Fibroblast of skin of scalp (primary cell): ENCODE results near the gene GMPPA.

Source experiments
- DNase-seq: peaks from one replicate; pipeline ENCODE4 v3.0.0-alpha.2; 2013

Gene GMPPA

DNA sequence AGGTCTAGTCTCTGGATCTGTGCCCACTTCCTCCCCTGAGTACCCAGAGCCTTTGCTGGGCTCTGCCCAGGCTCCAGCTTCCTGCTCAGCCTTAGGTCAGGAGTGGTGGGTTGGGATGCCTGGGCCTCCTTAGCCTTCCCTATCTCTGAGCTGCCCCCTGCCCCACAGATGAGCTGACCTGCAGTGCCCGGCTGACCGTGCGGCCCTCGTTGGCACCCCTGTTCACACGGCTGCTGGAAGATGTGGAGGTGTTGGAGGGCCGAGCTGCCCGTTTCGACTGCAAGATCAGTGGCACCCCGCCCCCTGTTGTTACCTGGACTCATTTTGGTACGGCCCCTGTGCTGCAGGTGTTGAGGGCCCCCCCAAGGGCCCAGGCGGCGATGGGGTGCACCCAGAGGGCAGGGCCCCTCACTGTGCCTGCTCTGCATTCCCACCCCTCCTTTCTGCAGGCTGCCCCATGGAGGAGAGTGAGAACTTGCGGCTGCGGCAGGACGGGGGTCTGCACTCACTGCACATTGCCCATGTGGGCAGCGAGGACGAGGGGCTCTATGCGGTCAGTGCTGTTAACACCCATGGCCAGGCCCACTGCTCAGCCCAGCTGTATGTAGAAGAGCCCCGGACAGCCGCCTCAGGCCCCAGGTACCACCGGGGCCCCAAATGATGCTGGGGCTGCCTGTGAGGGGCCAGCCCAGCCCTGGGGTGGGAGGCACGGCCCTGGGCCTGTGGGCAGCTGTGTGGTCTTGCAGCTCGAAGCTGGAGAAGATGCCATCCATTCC lies 30.1 kb upstream of the GMPPA start:
- DNase-seq = no peak

- peak; percentile 66 for DNase-seq
Measured at GRCh38 chr2:219469186-219469724, 29.4 kb upstream of the GMPPA start.

DNA sequence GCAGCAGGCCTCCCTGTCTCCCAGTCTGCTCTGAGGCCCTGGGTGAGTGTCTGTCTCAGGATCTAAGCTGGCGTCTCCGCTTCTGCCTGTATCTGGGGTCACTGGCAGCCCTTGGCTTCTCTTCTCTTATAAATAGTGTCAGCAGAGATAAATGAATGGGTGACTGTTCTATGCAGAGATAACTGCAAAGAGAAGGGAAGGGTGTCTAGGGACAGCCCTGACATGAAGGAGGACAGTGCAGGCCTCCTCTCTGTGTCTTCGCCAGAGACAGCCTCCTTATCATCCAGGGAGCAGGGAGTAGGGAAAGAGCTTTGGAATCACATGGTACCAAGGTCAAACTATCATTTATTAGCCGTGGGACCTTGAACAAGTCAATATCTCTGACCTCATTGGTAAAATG lies 28.3 kb upstream of the GMPPA start:
- no peak for DNase-seq

DNA sequence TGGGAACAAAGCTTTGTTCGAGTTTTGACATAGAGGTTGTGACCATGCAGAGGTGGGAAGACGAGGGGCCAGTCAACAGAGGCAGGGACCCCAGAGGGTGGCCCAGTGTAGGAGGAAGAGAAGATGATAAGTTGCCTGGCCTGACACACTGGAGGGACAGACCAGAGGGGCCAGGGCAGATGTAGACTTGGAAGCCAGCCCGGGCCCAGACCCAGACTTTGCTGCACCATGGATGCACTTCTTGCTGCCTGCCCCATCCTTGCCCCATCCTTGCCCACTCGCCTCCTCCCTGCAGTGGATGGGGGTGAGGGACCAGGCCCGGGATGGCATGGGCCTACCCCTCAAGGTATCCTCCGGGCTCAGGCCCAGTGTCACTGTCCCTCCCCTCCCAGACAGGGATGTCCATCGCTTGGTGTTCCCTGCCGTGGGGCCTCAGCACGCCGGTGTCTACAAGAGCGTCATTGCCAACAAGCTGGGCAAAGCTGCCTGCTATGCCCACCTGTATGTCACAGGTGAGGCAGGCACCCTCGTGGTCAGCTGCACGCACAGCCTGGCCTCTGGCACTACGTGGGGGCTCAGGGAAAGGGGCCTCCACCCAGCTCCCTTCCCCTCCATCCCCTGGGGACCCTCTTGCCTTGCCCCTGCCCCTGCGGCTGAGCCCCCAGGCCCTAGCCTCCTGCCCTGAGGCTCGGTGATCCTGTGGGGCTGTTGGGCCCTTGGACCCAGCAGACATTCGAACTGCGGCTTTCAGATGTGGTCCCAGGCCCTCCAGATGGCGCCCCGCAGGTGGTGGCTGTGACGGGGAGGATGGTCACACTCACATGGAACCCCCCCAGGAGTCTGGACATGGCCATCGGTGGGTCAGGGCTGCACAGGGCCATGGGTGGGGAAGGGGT lies 27.0 kb upstream of the GMPPA start:
- DNase-seq = no peak

GRCh38 chr2:219472629-219473187 lies 26.0 kb upstream of the GMPPA start:
- no peak for DNase-seq

- DNase-seq = no peak
Measured at GRCh38 chr2:219473511-219473910, 25.2 kb upstream of the GMPPA start.

- no peak for DNase-seq
Measured at GRCh38 chr2:219474285-219475060, 24.2 kb upstream of the GMPPA start.

- no peak for DNase-seq
Measured at GRCh38 chr2:219475278-219475677, 23.4 kb upstream of the GMPPA start.

- DNase-seq = peak; percentile 59
Measured at GRCh38 chr2:219475697-219476651, 22.7 kb upstream of the GMPPA start.

GRCh38 chr2:219476652-219477151 lies 22.0 kb upstream of the GMPPA start:
- no peak for DNase-seq

DNA sequence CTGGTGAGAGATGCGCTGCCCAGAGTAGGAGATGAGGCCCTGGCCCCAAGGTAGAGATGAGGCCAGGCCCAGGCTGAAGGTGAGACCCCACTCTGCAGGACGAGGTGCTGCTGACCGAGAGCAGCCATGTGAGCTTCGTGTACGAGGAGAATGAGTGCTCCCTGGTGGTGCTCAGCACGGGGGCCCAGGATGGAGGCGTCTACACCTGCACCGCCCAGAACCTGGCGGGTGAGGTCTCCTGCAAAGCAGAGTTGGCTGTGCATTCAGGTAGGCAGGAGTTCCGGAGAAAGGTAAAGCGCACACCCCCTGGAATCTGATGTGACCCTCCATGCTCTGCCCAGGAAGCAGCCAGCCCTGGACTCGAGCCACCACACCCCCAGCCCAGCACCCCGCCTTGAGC lies 21.5 kb upstream of the GMPPA start:
- no peak for DNase-seq

GRCh38 chr2:219477815-219478214 lies 20.9 kb upstream of the GMPPA start:
- no peak for DNase-seq

GRCh38 chr2:219478916-219479315 lies 19.8 kb upstream of the GMPPA start:
- no peak for DNase-seq

GRCh38 chr2:219480004-219480403 lies 18.7 kb upstream of the GMPPA start:
- no peak for DNase-seq

- no peak for DNase-seq
Measured at GRCh38 chr2:219482674-219483405, 15.9 kb upstream of the GMPPA start.

DNA sequence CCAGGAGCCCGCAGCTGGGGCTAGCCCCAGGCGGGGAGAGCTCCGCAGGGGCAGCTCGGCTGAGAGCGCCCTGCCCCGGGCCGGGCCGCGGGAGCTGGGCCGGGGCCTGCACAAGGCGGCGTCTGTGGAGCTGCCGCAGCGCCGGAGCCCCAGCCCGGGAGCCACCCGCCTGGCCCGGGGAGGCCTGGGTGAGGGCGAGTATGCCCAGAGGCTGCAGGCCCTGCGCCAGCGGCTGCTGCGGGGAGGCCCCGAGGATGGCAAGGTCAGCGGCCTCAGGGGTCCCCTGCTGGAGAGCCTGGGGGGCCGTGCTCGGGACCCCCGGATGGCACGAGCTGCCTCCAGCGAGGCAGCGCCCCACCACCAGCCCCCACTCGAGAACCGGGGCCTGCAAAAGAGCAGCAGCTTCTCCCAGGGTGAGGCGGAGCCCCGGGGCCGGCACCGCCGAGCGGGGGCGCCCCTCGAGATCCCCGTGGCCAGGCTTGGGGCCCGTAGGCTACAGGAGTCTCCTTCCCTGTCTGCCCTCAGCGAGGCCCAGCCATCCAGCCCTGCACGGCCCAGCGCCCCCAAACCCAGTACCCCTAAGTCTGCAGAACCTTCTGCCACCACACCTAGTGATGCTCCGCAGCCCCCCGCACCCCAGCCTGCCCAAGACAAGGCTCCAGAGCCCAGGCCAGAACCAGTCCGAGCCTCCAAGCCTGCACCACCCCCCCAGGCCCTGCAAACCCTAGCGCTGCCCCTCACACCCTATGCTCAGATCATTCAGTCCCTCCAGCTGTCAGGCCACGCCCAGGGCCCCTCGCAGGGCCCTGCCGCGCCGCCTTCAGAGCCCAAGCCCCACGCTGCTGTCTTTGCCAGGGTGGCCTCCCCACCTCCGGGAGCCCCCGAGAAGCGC lies 15.0 kb upstream of the GMPPA start:
- no peak for DNase-seq

GRCh38 chr2:219484343-219485200 lies 14.1 kb upstream of the GMPPA start:
- DNase-seq = no peak

DNA sequence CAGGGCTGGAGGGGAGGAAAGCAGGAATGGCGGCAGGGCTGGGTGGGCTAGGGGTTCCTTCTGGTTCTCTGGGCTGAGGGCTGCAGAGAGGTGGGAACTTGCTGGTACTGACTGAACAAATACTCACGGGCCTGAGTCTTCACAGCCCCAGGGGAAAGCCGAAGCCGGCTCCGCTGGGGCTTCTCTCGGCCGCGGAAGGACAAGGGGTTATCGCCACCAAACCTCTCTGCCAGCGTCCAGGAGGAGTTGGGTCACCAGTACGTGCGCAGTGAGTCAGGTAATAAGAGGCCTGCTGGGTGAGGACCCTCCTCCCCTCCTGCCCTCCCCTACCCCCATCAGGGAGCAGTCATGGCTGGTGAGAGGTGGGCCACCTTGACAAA lies 13.5 kb upstream of the GMPPA start:
- no peak for DNase-seq
